Ishikawa (cell line): Measurements from ENCODE around the gene VPS33A.

Source experiments
- CEBPB ChIP-seq: IDR thresholded peaks from 2 replicates; pipeline ENCODE4 v1.6.1; 2012
- FOXM1 ChIP-seq: IDR thresholded peaks from 2 replicates; pipeline ENCODE4 v1.6.1; 2012; ENCODE audit warnings: low read depth, borderline replicate concordance
- RAD21 ChIP-seq: IDR thresholded peaks from 2 replicates; pipeline ENCODE4 v1.6.1; 2012; ENCODE audit warnings: low read depth
- TAF1 ChIP-seq: IDR thresholded peaks from 2 replicates; pipeline ENCODE4 v1.6.1; 2012; ENCODE audit warnings: low read depth, mild to moderate bottlenecking
- YY1 ChIP-seq: IDR thresholded peaks from 2 replicates; pipeline ENCODE4 v1.6.1; 2012; ENCODE audit warnings: low read depth
- TF ChIP-seq, protein P1 (sequence below): IDR thresholded peaks from 2 replicates; pipeline ENCODE4 v1.6.1; 2012; ENCODE audit warnings: low read depth, mild to moderate bottlenecking

- TF ChIP-seq RAD21 (peak; percentile 27; the same call in 1 of the 2 replicates), CEBPB (no peak), FOXM1 (no peak), TAF1 (no peak), YY1 (no peak)
- TF ChIP-seq, protein P1, sequence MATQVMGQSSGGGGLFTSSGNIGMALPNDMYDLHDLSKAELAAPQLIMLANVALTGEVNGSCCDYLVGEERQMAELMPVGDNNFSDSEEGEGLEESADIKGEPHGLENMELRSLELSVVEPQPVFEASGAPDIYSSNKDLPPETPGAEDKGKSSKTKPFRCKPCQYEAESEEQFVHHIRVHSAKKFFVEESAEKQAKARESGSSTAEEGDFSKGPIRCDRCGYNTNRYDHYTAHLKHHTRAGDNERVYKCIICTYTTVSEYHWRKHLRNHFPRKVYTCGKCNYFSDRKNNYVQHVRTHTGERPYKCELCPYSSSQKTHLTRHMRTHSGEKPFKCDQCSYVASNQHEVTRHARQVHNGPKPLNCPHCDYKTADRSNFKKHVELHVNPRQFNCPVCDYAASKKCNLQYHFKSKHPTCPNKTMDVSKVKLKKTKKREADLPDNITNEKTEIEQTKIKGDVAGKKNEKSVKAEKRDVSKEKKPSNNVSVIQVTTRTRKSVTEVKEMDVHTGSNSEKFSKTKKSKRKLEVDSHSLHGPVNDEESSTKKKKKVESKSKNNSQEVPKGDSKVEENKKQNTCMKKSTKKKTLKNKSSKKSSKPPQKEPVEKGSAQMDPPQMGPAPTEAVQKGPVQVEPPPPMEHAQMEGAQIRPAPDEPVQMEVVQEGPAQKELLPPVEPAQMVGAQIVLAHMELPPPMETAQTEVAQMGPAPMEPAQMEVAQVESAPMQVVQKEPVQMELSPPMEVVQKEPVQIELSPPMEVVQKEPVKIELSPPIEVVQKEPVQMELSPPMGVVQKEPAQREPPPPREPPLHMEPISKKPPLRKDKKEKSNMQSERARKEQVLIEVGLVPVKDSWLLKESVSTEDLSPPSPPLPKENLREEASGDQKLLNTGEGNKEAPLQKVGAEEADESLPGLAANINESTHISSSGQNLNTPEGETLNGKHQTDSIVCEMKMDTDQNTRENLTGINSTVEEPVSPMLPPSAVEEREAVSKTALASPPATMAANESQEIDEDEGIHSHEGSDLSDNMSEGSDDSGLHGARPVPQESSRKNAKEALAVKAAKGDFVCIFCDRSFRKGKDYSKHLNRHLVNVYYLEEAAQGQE, result no peak
These were observed 40.1 kb upstream of the VPS33A start for GRCh38 chr12:122306407-122306806.
